GM18951 (cell line): ENCODE data around the gene TRIM58.

Experiments
- POLR2A ChIP-seq: IDR thresholded peaks from 4 replicates; pipeline ENCODE4 v1.6.1; 2011; ENCODE audit warnings: mild to moderate bottlenecking; ENCODE audit not compliant: insufficient read length, insufficient read depth; ENCODE audit errors: extremely low read depth
- in situ Hi-C: fragments of 300-500 bp; cut with MboI; formaldehyde crosslinking; loops from one replicate; pipeline ENCODE4 v1.12.0; 2022; ENCODE audit warnings: low sequenced_read_pairs, mixed read lengths, inconsistent platforms; ENCODE audit not compliant: unreplicated experiment

The TRIM58 gene

GRCh38 chr1:247906504-247907047, 49.6 kb downstream of the TRIM58 start:
- in situ Hi-C loops, result no loop called here

GRCh38 chr1:247908766-247909165, 51.8 kb downstream of the TRIM58 start:
- no peak for TF ChIP-seq POLR2A
- in situ Hi-C loops, result no loop called here

More at GRCh38 chr1:247906504-247907047, 49.6 kb downstream of the TRIM58 start:
- no peak for TF ChIP-seq POLR2A

GRCh38 chr1:247913786-247914185, 56.8 kb downstream of the TRIM58 start:
- in situ Hi-C loops, result no loop called here
- TF ChIP-seq POLR2A, result no peak

- no peak for TF ChIP-seq POLR2A
- in situ Hi-C loops, result no loop called here
Measured at GRCh38 chr1:247914941-247915662, 58.1 kb downstream of the TRIM58 start.

GRCh38 chr1:247919952-247920351, 63.0 kb downstream of the TRIM58 start, which contains the start of gene OR2T8:
OR2T8 (plus strand) TSS chr1:247920252; CDS start chr1:247921018, 766 bp downstream.
- TF ChIP-seq POLR2A, result no peak
- in situ Hi-C loops, result no loop called here

- in situ Hi-C loops, result no loop called here
- TF ChIP-seq POLR2A, result no peak
Measured at GRCh38 chr1:247923941-247924340, 67.0 kb downstream of the TRIM58 start.

- no peak for TF ChIP-seq POLR2A
- in situ Hi-C loops, result no loop called here
Measured at GRCh38 chr1:247924868-247925267, 67.9 kb downstream of the TRIM58 start, which contains the start of gene OR2AJ1. OR2AJ1 (plus strand) TSS chr1:247924889; CDS start chr1:247933769, 8,880 bp downstream.
